ENCODE measurements around the gene NKX1-2.

The NKX1-2 gene

GRCh38 chr10:124465777-124466488 is 16.1 kb upstream of the NKX1-2 start:
- no peak overlapping the region for H3K4me3 ChIP-seq (ENCODE audit: insufficient read length, low read depth)

DNA sequence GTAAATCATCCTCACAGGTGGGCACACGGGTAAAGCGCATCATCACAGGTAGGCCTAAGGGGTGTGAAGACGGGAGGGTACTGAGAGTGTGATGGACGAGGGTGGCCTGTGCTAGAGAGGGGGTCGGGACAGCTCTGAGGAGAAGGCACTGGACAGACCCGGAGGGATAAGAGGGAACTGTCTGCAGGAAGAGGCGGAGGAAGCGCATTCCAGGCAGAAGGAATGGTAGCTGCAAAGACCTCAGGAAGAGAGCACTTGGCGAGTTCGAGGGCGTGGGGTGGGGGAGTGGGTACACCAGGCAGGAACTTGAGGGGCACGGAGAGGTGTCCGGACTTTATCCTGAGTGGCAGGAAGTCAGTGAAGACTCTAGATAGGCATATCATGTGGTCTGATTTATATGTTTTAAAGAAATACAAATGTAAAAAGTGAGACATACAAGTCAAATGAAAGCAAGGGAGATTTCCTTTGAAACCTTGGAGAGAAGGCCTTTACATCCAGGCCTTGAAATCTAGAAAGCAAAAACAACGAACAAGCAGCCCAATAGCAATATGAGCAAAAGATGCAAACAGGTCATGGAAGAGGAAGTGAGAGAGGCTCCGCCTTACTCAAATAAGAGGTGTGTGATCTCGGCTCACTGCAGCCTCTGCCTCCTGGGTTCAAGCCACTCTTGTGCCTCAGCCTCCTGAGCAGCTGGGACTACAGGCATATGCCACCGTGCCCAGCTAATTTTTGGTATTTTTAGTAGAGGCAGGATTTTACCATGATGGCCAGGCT is 15.4 kb upstream of the NKX1-2 start:
- DNase-seq (ENCODE audit: low read depth, low spot score), result no peak
- peaks cover 4% of the 10 kb centered on the region for H3K36me3 ChIP-seq (ENCODE audit: insufficient read depth, insufficient read length, low read length)
- peaks cover 7% of the 10 kb centered on the region for H3K4me1 ChIP-seq (ENCODE audit: insufficient read depth, insufficient read length)
- no peak overlapping the region for H3K4me3 ChIP-seq (ENCODE audit: insufficient read length, low read depth)
- no peaks in the 10 kb centered on the region for H3K27me3 ChIP-seq (ENCODE audit: insufficient read depth, insufficient read length)
- no peaks in the 10 kb centered on the region for H3K9me3 ChIP-seq (ENCODE audit: insufficient read depth, low read length)
- TF ChIP-seq ZNF274 (IDR thresholded peaks at IDR 0.05; ENCODE audit: low read depth, low read length), result no peak
- TF ChIP-seq YY1 (IDR thresholded peaks at IDR 0.05; ENCODE audit: insufficient read depth, insufficient read length), result no peak
- no peak for TF ChIP-seq SUZ12 (IDR thresholded peaks at IDR 0.05; ENCODE audit: extremely low read depth, insufficient read depth, insufficient read length)
- peak overlapping the region; percentile 57 for H3K9ac ChIP-seq (ENCODE audit: insufficient read length, low read depth)

More at GRCh38 chr10:124465777-124466488, 16.1 kb upstream of the NKX1-2 start:
- Histone ChIP-seq H3K9ac (ENCODE audit: insufficient read length, low read depth) (no peak overlapping the region), H3K9me3 (ENCODE audit: insufficient read depth, low read length) (no peaks in the 10 kb centered on the region), H3K27me3 (ENCODE audit: insufficient read depth, insufficient read length) (no peaks in the 10 kb centered on the region), H3K36me3 (ENCODE audit: insufficient read depth, insufficient read length, low read length) (peaks cover 4% of the 10 kb centered on the region), H3K4me1 (ENCODE audit: insufficient read depth, insufficient read length) (peaks cover 13% of the 10 kb centered on the region)
- TF ChIP-seq YY1 (IDR thresholded peaks at IDR 0.05; ENCODE audit: insufficient read depth, insufficient read length) (no peak), SUZ12 (IDR thresholded peaks at IDR 0.05; ENCODE audit: extremely low read depth, insufficient read depth, insufficient read length) (no peak), ZNF274 (IDR thresholded peaks at IDR 0.05; ENCODE audit: low read depth, low read length) (no peak)
- DNase-seq (ENCODE audit: low read depth, low spot score), result no peak

GRCh38 chr10:124464028-124464965 is 14.5 kb upstream of the NKX1-2 start:
- Histone ChIP-seq H3K9ac (ENCODE audit: insufficient read length, low read depth) (peak overlapping the region; percentile 57), H3K9me3 (ENCODE audit: insufficient read depth, low read length) (no peaks in the 10 kb centered on the region), H3K4me1 (ENCODE audit: insufficient read depth, insufficient read length) (peaks cover 11% of the 10 kb centered on the region), H3K4me3 (ENCODE audit: insufficient read length, low read depth) (no peak overlapping the region), H3K36me3 (ENCODE audit: insufficient read depth, insufficient read length, low read length) (peaks cover 4% of the 10 kb centered on the region), H3K27me3 (ENCODE audit: insufficient read depth, insufficient read length) (no peaks in the 10 kb centered on the region)
- TF ChIP-seq ZNF274 (IDR thresholded peaks at IDR 0.05; ENCODE audit: low read depth, low read length) (no peak), SUZ12 (IDR thresholded peaks at IDR 0.05; ENCODE audit: extremely low read depth, insufficient read depth, insufficient read length) (no peak), YY1 (IDR thresholded peaks at IDR 0.05; ENCODE audit: insufficient read depth, insufficient read length) (no peak)
- DNase-seq (ENCODE audit: low read depth, low spot score), result no peak

GRCh38 chr10:124462348-124462695 is 12.5 kb upstream of the NKX1-2 start:
- H3K9ac ChIP-seq (ENCODE audit: insufficient read length, low read depth), result peak overlapping the region; percentile 85
- H3K4me3 ChIP-seq (ENCODE audit: insufficient read length, low read depth), result peak overlapping the region; percentile 69
- H3K36me3 ChIP-seq (ENCODE audit: insufficient read depth, insufficient read length, low read length), result peaks cover 4% of the 10 kb centered on the region
- H3K9me3 ChIP-seq (ENCODE audit: insufficient read depth, low read length), result no peaks in the 10 kb centered on the region
- H3K4me1 ChIP-seq (ENCODE audit: insufficient read depth, insufficient read length), result peaks cover 17% of the 10 kb centered on the region
- DNase-seq (ENCODE audit: low read depth, low spot score), result no peak
- H3K27me3 ChIP-seq (ENCODE audit: insufficient read depth, insufficient read length), result no peaks in the 10 kb centered on the region
- no peak for TF ChIP-seq SUZ12 (IDR thresholded peaks at IDR 0.05; ENCODE audit: extremely low read depth, insufficient read depth, insufficient read length)
- TF ChIP-seq ZNF274 (IDR thresholded peaks at IDR 0.05; ENCODE audit: low read depth, low read length), result no peak
- TF ChIP-seq YY1 (IDR thresholded peaks at IDR 0.05; ENCODE audit: insufficient read depth, insufficient read length), result no peak

DNA sequence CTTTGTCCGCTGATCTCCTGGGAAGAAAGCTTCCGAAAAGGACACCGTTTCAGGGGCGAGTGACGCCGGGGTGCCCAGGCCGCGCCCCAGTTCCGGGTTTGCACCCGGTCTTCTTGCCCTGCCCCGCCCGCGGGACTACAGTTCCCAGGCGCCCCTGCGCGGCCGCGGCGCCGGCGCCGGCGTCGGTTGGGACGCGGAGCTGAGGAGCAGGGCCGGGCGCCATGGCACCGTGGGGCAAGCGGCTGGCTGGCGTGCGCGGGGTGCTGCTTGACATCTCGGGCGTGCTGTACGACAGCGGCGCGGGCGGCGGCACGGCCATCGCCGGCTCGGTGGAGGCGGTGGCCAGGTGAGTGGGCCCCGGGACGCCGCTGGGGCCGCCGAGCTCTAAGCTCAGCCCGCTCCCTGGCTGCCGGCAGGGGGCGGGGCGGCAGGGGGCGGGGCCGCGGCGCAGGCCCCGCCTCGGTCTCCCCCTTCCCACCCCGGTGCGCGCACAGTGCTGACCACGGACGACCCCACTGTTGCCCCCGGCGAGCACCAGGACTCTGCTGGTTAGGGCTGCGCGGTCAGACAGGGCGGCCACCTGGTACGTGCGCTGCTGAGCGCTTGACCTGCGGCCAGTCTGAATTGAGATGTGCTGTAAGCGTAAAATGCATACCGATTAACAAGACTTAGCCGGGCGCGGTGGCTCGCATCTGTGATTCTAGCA is 12.0 kb upstream of the NKX1-2 start, which contains the start of gene LHPP:
TSS of gene LHPP (plus strand) at position 182 of the 706 bp plus-strand sequence. CDS start at position 222, 40 bp downstream.
- no peak for TF ChIP-seq SUZ12 (IDR thresholded peaks at IDR 0.05; ENCODE audit: extremely low read depth, insufficient read depth, insufficient read length)
- TF ChIP-seq YY1 (IDR thresholded peaks at IDR 0.05; ENCODE audit: insufficient read depth, insufficient read length), result no peak
- TF ChIP-seq ZNF274 (IDR thresholded peaks at IDR 0.05; ENCODE audit: low read depth, low read length), result no peak
- Histone ChIP-seq H3K9me3 (ENCODE audit: insufficient read depth, low read length) (no peaks in the 10 kb centered on the region), H3K4me3 (ENCODE audit: insufficient read length, low read depth) (peak within 1 kb of the TSS; percentile 69), H3K36me3 (ENCODE audit: insufficient read depth, insufficient read length, low read length) (peaks cover 4% of the 10 kb centered on the region), H3K9ac (ENCODE audit: insufficient read length, low read depth) (peak within 1 kb of the TSS; percentile 85), H3K27me3 (ENCODE audit: insufficient read depth, insufficient read length) (no peaks in the 10 kb centered on the region), H3K4me1 (ENCODE audit: insufficient read depth, insufficient read length) (peaks cover 17% of the 10 kb centered on the region)
- no peak for DNase-seq (ENCODE audit: low read depth, low spot score)

- H3K9me3 ChIP-seq (ENCODE audit: insufficient read depth, low read length), result no peaks in the 10 kb centered on the region
- H3K27me3 ChIP-seq (ENCODE audit: insufficient read depth, insufficient read length), result no peaks in the 10 kb centered on the region
- no peak overlapping the region for H3K9ac ChIP-seq (ENCODE audit: insufficient read length, low read depth)
- H3K4me3 ChIP-seq (ENCODE audit: insufficient read length, low read depth), result no peak overlapping the region
- peaks cover 19% of the 10 kb centered on the region for H3K4me1 ChIP-seq (ENCODE audit: insufficient read depth, insufficient read length)
- no peak for DNase-seq (ENCODE audit: low read depth, low spot score)
- H3K36me3 ChIP-seq (ENCODE audit: insufficient read depth, insufficient read length, low read length), result peaks cover 4% of the 10 kb centered on the region
- TF ChIP-seq SUZ12 (IDR thresholded peaks at IDR 0.05; ENCODE audit: extremely low read depth, insufficient read depth, insufficient read length) (no peak), YY1 (IDR thresholded peaks at IDR 0.05; ENCODE audit: insufficient read depth, insufficient read length) (no peak), ZNF274 (IDR thresholded peaks at IDR 0.05; ENCODE audit: low read depth, low read length) (no peak)
Observed at GRCh38 chr10:124460144-124460543, 10.3 kb upstream of the NKX1-2 start.
